Measurements from ENCODE around the gene KDM4B.

The KDM4B gene

DNA sequence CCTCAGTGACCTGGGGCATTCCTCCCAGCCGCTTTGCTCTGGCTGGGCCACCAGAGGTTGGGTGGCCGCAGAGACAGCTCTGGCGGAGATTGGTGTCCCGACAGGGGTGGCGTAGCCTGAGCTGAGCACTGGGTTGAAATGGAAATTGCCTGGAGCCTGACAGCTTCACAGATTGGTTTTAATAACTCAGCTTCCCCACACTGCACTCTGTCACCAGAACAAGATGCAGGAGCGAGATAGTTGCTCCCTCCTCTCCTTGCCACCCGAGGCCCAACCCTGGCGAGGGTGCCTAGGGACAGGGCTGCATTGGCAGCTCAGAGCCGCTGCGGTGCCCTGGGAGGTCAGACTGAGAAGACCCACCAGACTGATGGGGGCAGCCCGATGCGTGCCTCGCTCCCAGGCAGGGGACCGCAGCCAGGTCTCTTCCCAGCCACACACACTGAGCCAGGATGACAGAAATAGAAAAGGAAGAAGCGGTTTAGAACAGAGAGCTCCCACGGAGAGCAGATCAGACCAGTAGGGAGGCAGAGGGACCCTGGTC is 84.1 kb downstream of the KDM4B start:
- no peak for DNase-seq

DNA sequence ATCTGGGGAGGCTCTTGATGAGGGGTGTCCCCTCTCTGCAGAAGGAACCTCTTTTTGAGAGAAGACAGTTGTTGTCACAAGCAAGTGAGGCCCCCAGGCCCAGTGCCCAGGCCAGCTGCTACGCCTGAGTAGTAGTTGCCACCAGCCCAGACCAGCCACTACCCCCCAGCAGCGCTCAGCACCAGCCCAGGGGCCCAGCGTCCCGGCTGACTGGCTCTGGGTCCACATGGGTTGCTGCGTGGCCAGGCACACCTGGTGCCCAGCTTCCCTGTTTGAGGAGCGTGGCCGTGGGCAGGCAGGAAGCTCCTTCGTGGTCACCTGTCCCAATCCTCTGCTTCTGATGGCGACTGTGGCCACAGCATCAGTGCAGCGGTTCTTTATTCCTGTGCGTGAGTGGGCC is 84.7 kb downstream of the KDM4B start:
- no peak for DNase-seq

DNA sequence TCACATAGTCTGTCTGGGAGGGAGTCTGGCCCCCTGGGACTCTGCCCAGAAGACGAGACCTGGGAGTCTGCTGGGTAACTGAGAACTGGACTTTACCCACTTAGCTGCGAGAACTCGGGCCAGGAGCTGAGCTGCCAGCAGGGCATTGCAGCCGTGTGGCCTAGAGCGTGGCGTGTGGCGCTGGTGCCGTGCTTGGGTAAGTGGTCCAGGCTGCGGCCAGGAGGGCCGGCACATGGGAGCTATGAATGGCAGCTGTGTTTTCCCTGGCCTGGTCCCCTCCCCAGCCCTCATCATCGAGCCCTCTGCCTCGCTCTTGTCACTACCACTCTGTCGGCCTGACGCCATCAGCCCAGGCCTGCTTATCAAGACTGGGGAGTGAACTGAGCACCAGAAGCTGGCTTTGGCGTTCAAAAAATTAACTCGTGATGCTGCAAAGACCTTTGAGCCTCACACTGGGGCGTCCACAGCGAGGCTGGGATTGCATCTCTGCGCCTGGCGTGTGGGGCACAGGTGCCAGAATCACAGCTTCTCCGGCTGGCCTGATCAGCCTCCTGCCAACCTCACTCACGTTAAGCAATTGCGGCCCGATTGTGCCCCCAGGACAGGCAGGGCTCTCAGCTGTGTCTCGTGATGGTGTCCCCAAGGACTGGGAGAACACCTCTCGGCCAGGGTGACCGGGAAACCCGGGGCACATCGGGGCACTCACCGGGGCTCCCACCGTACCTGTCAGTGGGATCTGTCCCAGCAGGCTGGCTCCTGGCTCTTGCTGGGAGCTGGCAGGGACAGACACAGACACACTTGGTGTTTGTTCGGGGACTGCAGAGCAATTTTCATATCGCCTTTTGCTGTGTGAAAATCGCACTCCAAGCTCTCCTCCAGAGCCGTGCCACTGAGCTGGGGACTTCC is 85.9 kb downstream of the KDM4B start:
- no peak for DNase-seq

DNA sequence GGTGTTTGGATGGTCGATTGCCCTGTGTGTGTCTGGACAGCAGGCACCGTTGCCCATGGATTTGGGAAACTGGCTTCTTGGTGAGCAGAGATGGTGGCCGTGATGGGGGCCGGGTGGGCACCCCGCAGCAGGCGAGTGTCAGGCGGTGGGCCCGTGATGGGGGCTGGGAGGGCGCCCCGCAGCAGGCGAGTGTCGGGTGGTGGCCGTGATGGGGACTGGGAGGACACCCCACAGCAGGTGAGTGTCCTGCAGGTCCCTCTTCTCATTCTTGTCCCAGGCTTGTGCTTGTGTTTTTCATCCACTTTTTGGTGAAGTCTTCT is 86.5 kb downstream of the KDM4B start:
- DNase-seq, result no peak

DNA sequence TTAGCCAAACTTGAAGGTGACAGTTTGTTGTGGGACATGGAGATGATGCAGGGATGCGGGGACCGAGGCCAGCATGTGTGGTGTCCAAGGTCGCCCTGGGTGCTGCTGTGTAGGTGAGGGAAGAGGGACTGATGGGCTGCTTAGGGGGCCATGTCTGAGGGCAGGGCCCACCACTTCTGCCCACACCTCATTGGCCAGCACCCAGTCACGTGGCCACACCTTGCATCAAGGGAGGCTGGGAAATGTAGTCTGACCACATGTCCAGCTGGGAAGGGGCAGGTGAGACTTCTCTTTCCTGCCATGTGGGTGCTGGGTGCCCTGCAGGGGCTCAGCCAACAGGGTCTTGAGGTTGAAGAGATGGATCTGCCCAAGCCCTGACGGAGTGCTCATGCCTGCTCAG is 88.9 kb downstream of the KDM4B start:
- no peak for DNase-seq

DNA sequence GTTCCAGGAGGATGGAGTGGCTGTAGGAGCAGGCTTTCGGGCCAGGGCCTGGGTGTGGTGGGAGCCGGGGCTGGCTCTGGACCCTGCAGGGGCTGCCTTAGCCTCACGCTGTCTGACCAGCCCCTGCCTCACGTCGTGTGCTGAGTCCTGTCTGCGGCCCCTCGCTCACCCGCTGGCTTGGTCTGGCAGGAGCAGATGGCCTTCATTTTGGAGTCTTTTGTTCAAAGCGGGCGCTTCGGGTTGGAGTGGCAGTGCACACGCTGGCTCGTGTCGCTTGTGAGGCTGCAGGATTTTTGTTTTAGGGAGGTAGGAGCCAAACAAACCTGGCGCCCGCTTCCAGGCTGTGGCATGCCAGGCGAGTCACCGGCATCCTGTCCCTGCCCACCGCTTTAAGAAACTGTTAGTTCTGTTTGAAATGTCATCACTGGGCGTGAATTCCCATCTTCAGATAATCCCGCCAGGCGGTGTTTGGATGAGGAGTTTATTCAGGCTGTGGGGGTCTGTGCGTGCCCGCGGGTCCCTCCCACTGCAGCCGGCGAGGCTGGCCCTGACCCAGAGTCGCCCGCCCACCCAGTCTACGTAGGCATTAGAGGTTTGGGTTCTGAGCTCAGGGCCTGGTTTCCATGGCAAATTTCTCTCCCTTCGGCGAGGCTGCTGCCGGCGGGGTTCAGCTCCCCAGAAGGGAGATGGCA is 89.8 kb downstream of the KDM4B start:
- DNase-seq, result no peak

DNA sequence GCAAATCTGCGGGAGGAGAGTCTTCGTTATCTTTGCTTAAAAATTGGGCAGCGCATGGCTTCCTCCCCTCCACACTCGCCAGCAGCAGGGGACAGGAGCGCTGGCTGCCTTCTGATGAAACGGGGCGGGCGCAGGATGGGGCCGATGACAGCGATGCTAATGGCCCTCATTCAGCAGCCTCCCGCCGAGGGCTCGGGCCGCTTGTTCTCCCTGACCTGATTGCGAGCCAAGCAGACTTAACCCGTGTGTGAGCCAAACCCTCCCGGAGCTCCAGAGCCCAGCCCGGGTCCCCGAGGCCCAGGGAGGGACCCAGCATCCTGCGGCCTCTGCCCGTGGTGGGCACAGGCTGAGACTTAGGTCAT is 90.3 kb downstream of the KDM4B start:
- DNase-seq, result no peak

DNA sequence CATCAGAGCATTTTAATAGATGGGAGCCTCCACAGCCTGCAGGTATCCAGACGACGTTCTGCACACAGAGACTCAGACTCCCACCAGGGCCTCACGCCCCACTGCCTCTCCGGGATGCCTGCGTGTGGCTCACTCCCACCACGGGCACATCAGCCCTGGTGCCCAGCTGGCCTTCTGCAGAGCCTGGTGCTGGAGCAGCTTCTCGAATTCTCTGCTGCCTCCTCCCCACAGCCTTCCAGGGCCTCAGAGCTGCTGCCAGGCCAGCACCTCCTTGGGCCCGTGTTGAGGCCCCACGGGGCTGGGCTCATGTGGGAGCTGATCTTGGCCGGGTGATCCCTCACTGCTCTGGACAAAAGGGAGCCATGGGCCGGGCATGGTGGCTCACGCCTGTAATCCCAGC is 90.9 kb downstream of the KDM4B start:
- DNase-seq, result no peak

GRCh38 chr19:5062195-5062594 is 93.3 kb downstream of the KDM4B start:
- DNase-seq, result no peak

GRCh38 chr19:5062799-5063198 is 93.9 kb downstream of the KDM4B start:
- no peak for DNase-seq

DNA sequence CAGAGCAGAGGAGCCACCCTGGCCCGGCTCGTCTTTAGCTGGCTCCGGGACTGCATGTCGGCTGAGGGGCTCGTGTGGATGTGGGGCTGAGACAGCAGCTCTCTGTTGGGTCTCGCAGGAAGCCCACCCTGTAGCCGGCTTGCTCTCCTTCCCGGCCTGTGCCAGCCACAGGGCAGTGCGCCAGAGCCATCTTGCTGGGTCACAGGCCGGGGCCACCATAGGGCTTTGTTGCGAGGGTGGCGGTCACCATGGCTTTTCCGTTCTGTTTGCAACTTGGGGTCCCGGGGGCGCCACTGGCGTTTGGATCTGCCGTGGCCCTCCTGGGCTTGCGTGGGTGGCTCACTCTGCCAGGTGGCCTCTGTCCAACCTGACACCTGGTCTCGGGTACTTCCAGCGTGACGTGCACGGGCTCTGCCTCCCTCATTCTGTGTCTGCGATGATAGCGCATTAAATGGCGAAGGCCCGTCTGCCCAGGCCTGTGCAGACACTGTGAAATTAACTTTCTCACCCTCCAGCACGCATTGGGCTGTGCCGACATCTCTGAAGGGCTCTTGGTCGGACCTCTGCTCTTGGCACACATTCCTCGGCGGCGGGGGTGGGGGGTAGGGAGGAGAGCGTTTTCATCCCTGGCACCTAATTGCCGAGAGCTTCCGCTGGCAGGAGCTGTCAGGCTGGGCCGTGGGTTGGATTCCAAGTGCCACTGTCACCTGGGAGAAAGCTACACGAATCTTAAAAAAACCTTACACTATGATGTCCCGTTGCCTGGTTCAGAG is 95.1 kb downstream of the KDM4B start:
- DNase-seq, result no peak

DNA sequence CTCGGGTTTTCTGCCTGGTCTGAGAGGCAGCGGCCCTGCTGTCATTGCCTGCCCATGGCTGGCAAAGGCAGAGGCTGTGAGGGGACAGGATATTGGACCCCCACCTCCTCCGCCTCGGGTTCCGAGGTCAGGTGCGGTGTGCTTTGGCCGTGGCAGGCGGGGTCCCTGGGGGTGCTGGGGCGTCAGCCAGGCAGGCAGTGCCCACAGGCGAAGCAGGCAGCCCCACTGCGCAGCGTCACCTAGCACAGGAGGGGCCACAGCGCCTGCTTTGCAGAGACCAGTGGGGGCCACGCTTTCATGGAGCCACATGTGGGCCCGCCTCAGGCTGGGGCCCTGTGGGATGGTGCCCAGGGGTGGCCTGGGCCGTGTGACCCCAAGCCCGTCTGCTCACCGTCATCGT is 96.0 kb downstream of the KDM4B start:
- no peak for DNase-seq

GRCh38 chr19:5065663-5066093 is 96.8 kb downstream of the KDM4B start:
- DNase-seq, result no peak

- no peak for DNase-seq
Observed at GRCh38 chr19:5066768-5067167, 97.9 kb downstream of the KDM4B start.

DNA sequence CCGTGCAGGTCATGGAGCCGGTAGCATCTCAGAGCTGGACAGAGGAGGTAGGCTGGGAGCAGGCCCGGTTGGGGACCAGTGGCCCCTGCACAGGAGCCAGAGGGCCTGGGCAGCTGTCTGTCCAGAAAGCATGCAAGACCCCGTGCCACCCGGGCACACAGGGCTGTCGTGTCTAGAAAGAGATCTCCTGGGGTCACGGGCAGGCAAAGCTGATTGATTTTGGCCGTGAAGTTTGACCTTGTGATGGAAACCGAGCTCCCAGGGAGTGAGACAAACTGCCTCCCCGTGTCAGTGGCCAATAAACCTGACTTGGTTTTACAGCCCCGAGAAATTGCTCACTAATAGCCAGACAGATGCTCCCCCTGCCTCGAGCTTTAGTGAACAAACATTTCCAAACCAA is 98.8 kb downstream of the KDM4B start:
- DNase-seq, result no peak

DNA sequence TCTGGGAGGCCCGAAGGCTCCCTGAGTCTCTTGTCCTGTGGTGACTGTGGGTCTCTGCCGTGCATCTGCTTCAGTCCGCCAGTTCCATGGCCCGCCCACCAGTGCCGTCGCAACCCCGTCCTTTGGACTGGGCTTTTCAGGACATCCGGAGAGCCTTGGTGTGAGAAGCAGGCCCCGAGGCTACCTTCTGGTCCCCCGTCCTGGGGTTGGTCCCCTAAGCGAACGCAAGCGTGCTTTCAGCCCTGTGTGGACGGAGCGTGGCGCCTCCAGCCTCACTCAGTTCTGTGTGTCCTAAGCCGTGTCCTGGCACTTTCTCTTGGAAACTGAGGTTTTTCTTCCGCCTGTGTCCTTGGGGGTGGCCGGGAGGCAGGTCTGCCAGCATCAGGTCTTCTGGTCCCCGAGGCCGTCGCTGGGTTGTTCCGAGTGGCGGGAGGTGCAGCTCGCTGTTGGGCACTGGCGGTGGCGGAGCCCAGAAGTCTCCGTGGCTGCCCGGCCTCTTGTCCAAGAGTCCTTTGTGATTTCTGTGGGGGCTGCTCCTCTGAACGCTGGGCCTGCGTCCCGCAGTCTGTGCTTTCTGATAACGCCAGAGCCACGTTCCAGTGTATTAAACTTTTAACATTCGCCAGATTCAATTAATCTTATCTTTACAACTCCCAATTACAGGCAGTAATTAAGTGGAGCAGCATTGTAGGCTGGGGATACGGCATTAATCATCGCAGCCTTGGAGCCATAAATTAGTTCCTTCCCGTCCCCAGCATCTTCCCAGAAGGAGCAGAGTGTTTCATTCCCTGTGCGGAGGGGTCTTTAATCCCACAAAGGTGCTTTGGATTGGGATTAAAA is 99.5 kb downstream of the KDM4B start:
- no peak for DNase-seq

- no peak for DNase-seq
Observed at GRCh38 chr19:5070331-5070730, 101.4 kb downstream of the KDM4B start.

DNA sequence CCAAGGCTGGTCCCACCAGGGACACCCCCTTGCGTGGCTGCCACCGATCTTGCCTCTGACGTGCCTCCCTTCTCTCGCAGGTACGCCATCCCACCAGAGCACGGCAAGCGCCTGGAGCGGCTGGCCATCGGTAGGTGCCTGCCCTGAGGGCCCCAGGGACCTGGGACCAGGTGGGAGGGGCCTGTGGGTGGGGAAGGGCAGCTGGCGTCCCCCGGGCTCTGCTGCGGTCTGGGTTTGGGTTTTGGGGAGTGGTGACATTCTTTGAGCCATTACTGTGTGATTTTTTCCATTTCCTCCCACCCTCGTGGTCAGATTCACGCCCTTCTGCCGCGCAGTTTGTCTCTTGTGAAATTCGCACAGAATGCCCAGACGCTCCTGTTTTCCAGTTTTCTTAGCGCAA is 102.0 kb downstream of the KDM4B start:
- no peak for DNase-seq

- DNase-seq, result no peak
Observed at GRCh38 chr19:5071579-5071978, 102.7 kb downstream of the KDM4B start.

DNA sequence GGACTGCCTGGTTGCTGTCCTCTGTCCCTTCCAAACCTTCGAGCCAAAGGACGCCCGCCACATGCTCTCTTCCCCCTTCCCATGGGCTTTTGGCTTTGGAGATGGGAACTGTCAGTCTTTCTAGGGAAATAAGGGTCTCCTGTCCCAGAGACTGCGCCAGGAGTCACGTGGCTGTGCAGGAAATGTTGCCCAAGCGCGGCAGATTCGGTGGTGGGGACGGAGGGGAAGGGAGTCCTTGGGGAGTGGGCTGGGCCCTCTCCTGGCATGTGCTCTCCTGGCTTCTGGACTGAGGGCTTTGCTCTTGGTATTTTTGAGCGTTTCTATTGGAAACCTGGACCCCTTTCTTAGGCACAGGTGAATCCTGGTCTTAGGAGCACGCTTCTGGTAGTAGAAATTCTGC is 103.2 kb downstream of the KDM4B start:
- no peak for DNase-seq

DNA sequence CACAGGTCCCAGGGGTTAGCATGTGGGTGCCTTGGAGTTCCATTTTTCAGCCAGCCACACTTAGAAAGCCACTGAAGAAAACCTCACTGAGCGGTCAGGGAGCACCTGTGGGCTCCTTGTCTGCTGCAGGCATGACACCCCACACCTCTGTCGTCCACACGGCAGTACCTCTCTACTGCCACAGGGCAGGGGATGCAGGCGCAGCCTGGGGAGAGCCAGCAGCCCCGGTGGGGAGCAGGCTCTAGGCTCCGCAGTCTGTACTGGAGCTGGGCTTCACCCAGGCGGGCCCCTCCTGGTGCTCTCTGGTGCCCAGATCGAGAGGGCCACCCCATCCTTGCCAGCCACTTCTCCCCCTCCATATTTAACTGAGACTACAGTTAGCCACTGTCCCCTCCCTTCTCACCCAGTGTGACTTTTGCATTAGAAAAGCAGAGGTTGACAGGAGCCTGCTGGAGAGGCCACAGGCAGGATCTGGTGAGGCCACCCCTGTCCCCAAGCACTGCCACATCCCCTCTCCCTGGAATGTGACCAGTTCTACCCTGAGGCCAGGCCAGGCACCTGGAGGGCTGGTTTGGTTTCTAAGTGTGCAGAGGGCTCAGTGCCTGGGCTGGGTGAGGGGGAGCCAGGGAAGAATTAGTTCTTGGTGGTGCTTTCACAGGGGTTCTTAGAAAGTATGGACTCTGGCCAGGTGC is 104.4 kb downstream of the KDM4B start:
- no peak for DNase-seq

DNA sequence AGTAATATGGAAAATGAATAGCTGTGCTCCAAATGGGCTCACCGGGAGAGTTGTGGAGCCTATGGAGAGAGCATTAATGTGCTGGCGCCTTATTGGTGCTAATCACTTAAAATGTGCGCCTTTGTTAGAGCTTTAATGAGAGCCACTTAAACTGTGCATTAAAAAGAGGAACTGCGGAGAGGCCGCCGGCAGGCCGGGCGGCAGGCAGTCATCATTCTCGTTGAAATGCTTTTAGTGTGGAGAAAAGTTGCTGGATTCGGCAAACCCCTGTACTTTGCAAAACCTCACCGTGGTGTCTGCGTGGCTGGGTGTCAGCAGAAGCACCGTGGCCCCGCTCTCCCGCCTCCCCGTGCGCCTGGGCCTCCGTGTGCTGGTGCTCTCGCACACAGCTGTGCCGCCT is 105.5 kb downstream of the KDM4B start:
- DNase-seq, result no peak

All from right hindlimb (tissue), 1 donor.